Pancreas (tissue), 10 donors: ENCODE measurements around the gene CERS1. TPM values are rescaled to one million over a fixed set of nuclear protein-coding genes. Genes with fewer than 3 reads are reported as not detected.

Source experiments
- ATAC-seq, 4 donors: fragments of 200-7000 bp; cut with Tn5 transposase; one replicate each; pipeline versions ENCODE4 v1.8.0 to v1.9.1; 2020; ENCODE audit warnings: mild to moderate bottlenecking in 4 of 4, moderate library complexity in 4 of 4
- DNase-seq, 6 donors: peaks; one replicate each; pipeline ENCODE4 v3.0.0-alpha.2; 2020
- FAIRE-seq: peaks from 2 replicates; lab custom pipeline; 2012; peaks lifted over from hg19 to GRCh38; lab: Jason Lieb, UNC
- H3K27ac ChIP-seq, 4 donors: fragments of 200-600 bp; sonication (generic); 1 replicate in 3 of 4; 2 replicates in 1 of 4; pipeline versions ENCODE4 v1.5.0 to v1.8.0; 2020
- H3K27me3 ChIP-seq, 4 donors: fragments of 200-600 bp; one replicate each; pipeline ENCODE4 v1.8.0; 2021
- H3K36me3 ChIP-seq, 3 donors: fragments of 200-600 bp; sonication (generic) in 1 of 3; one replicate each; pipeline versions ENCODE4 v1.5.0 to v1.8.0; 2020 to 2021
- H3K4me1 ChIP-seq, 3 donors: fragments of 200-600 bp; one replicate each; pipeline ENCODE4 v1.8.0; 2021
- H3K4me3 ChIP-seq, 4 donors: fragments of 200-600 bp; sonication (generic) in 2 of 4; one replicate each; pipeline versions ENCODE4 v1.5.0 to v1.8.0; 2020 to 2021
- H3K9me3 ChIP-seq, 4 donors: fragments of 200-600 bp; one replicate each; pipeline ENCODE4 v1.8.0; 2021
- WGBS, 2 donors: extraction: QIAGEN DNeasy Blood & Tissue Kit; methylation state at CpG; one replicate each; pipeline ENCODE4 v1.1.7; 2013; 5-methylcytosine and 5-hydroxymethylcytosine counted together
- intact Hi-C, 3 donors: fragments of 100-400 bp; cut with DNase I; formaldehyde crosslinking; loops; one replicate each; pipeline versions ENCODE4 v1.11.1 to v1.14.2; 2022
- polyA plus RNA-seq, 2 donors: library from polyadenylated mRNA; stranded (reverse); fragments of 200-250 nt; gene quantifications; one replicate each; pipeline ENCODE4 v1.2.3, GENCODE V29; 2013
- total RNA-seq, 6 donors: library from RNA; stranded (reverse); fragmentation: NEBNext Ultra II Directional in 4 of 6; extraction: Animal tissue kit (Norgen Biotek cat#: 25700) in 4 of 6; gene quantifications; one replicate each; pipeline versions ENCODE4 v1.2.1 to v1.2.4, GENCODE V29; 2021 to 2023
- TF ChIP-seq, protein P1 (sequence below), 4 donors: fragments of 200-600 bp; sonication (generic) in 3 of 4; IDR thresholded peaks; one replicate each; pipeline versions ENCODE4 v1.5.0 to v1.8.0; 2021; ENCODE audit warnings: antibody characterized with exemption in 4 of 4
- donor health status: healthy with polysubstance abuse.
- donor health status: DM: no; HTN: no; CAD: no; lungs with moderate emphysema.
- donor health status: DM: no; HTN: no; CAD: no.
- donor health status: control.
- donor health status: control.
- donor health status: Bipolar disorder and iron deficiency.
- donor health status: DM: yes; HTN: yes; CAD: no.
- donor health status: DM: no; HTN: no; CAD: no.
- donor health status: DM: no; HTN: no; CAD: no.
- donor health status: DM: yes; HTN: yes; CAD: no.

The CERS1 gene
- total and polyA plus RNA-seq, 8 donors = 0.16 to 8.3 (median 0.44) TPM

DNA sequence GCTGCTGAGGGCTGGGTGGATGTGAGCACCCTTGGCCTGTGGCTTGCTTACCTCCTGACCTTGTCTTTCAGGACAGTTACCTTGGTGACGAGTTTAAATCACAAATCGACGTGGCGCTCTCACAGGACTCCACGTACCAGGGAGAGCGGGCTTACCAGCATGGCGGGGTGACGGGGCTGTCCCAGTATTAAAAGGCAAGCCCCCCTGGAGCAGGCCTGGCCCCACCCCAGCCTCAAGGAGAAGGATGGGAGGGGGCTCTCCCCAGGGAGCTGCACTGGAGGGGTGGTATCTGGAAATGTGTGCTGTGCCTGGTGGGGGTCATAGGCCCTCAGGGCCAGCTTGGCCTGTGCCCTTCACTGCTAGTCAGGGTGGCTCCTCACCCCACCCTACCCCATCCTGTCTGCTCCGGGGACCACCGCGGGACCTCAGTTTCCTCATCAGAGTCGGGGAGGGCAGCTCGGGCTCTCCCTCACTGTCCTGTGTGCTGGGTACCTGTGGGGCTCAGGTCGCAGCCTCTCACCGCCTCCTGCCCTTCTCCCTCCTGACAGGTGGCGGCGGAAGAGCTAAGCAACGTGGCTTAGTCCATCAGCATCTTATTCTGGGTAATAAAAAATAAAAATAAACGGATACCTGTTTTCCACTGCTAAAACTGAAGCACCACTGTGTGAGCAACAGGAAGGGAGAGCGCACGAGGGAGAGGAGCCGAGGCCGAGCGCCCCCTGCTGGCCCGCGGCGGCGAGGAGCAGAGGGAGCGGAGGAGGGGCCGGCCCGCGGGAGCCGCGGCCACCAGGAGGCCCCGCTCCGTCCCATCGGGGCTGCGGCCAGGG lies 29.8 kb downstream of the CERS1 start:
- Histone ChIP-seq H3K27ac (no peak overlapping the region), H3K36me3 (peaks cover 6 to 67% (median 58%) of the 10 kb centered on the region in 3 donors)
- no peak for FAIRE-seq

DNA sequence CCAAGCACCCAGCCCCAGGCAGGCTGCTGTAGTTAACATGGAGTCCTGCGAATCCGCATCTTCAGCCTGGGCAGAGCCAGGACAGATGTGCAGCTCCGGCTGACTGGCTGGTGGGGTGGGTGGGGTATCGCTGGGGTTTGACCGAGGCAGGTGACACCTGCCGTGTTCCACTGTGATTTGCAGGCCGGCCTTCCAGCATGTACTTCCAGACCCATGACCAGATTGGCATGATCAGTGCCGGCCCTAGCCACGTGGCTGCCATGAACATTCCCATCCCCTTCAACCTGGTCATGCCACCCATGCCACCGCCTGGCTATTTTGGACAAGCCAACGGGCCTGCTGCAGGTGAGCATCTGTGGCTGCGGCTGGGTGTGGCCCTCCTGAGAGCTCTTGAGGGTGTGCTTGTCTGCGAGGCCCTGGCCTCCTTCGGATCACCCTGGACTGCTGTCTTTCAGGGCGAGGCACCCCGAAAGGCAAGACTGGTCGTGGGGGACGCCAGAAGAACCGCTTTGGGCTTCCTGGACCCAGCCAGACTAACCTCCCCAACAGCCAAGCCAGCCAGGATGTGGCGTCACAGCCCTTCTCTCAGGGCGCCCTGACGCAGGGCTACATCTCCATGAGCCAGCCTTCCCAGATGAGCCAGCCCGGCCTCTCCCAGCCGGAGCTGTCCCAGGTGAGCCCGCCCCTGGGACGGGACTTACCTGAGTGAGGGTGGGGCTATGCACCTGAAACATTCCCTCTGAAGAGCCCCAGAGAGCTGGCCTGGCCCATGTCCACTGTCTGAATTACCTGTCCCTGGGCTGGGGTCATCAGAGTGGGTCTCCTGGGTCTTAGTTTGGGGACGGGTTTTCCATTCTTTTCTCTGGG lies 30.6 kb downstream of the CERS1 start:
- no peaks in the 10 kb centered on the region for H3K4me1 ChIP-seq
- WGBS, 2 donors = 92 to 93% methylated on average over 25 to 27 of the region's 27 CpGs
- TF ChIP-seq, protein P1, sequence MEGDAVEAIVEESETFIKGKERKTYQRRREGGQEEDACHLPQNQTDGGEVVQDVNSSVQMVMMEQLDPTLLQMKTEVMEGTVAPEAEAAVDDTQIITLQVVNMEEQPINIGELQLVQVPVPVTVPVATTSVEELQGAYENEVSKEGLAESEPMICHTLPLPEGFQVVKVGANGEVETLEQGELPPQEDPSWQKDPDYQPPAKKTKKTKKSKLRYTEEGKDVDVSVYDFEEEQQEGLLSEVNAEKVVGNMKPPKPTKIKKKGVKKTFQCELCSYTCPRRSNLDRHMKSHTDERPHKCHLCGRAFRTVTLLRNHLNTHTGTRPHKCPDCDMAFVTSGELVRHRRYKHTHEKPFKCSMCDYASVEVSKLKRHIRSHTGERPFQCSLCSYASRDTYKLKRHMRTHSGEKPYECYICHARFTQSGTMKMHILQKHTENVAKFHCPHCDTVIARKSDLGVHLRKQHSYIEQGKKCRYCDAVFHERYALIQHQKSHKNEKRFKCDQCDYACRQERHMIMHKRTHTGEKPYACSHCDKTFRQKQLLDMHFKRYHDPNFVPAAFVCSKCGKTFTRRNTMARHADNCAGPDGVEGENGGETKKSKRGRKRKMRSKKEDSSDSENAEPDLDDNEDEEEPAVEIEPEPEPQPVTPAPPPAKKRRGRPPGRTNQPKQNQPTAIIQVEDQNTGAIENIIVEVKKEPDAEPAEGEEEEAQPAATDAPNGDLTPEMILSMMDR (IDR thresholded peaks at IDR 0.05) = no peak
- no peak overlapping the region for H3K27ac ChIP-seq
- FAIRE-seq (no peak), ATAC-seq (no peak), DNase-seq (peak in 1 of 6 donors; percentile 66)
- no peak overlapping the region for H3K4me3 ChIP-seq
- no peaks in the 10 kb centered on the region for H3K9me3 ChIP-seq
- H3K36me3 ChIP-seq = peaks cover 6 to 76% (median 66%) of the 10 kb centered on the region in 3 donors
- intact Hi-C loops = no loop called here
- H3K27me3 ChIP-seq = no peaks in the 10 kb centered on the region

More for the DNA sequence above, 29.8 kb downstream of the CERS1 start:
- 51 to 52% methylated on average over 38 of the region's 38 CpGs for WGBS, 2 donors
- TF ChIP-seq, protein P1 (IDR thresholded peaks at IDR 0.05) = peak; percentile 59 to 87 (median 78)
- Histone ChIP-seq H3K27me3 (no peaks in the 10 kb centered on the region), H3K9me3 (no peaks in the 10 kb centered on the region), H3K4me1 (no peaks in the 10 kb centered on the region), H3K4me3 (no peak overlapping the region)
- intact Hi-C loops = no loop called here
- DNase-seq (peak in 2 of 6 donors; percentile 60 to 82), ATAC-seq (peak; percentile 35 to 86 (median 76))

DNA sequence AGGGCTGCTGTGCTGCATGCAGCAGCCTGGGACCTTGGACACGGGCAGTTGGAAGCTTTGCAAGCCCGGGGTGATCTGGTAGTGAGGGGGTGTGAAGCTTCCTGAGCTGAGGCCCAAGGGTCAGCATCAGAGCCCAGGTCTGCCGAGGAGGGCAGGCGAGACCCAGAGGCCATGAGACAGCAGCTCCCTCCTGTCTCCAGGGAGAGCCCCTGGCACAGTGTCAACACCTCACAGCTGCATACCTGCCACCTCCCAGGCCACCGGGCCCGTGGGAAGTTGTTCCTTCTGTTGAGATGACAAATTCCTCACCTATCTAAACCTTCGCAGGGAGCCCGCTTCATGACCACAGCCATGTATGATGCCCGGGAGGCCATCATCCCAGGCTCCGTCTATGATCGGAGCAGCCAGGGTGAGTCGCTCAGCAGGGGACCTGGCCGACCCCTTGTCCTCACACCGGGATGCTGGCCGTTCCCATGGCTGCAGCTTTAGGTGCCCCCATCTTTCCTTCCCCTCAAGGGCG lies 32.1 kb downstream of the CERS1 start:
- Histone ChIP-seq H3K36me3 (peaks cover 6 to 90% (median 79%) of the 10 kb centered on the region in 3 donors), H3K27ac (no peak overlapping the region), H3K4me3 (no peak overlapping the region), H3K27me3 (no peaks in the 10 kb centered on the region), H3K9me3 (no peaks in the 10 kb centered on the region), H3K4me1 (no peaks in the 10 kb centered on the region)
- intact Hi-C loops = no loop called here
- no peak for FAIRE-seq
- TF ChIP-seq, protein P1 (IDR thresholded peaks at IDR 0.05) = no peak
- DNase-seq = peak in 1 of 6 donors; percentile 78
- WGBS, 2 donors = 61 to 63% methylated on average over 16 of the region's 16 CpGs
- ATAC-seq = peak in 2 of 4 donors; percentile 13 to 28

DNA sequence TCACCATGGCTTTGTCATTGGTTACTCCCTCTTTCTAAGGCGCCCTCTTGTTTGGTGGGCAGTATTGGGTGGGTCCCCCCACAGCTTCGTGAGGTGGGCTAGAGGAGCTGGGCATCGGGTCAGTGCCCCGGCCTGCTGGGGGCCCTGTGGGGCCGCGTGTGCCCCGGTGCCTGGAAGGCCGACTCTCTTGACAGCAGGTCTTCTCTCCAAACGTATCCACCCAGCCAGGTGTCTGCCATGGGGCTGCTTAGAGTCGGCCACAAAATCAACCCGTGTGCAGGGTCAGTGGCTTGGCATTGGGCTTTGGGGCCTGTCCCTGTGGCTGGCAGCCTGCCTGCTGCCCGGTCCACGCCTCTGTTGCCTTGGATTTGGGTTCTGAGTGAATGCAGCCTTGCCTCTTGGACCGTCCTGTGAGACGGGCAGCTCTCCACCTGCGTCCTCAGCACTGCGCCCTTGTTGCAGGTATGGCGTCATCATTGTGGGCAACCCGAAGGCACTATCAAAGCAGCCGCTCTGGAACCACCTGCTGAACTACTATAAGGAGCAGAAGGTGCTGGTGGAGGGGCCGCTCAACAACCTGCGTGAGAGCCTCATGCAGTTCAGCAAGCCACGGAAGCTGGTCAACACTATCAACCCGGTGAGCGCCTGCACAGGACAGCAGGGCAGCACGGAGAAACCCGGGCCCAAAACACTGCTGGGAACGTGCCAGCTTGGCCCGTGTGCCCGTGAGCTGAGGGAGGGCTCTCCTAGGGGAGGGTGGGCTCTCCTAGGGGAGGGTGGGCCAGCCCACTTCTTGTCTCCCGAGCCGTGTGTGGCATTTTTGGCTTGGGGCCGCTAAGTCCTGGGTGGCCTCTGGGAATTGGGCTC lies 32.7 kb downstream of the CERS1 start:
- no peak for FAIRE-seq
- no peak for ATAC-seq
- WGBS, 2 donors = 87 to 88% methylated on average over 33 of the region's 33 CpGs
- TF ChIP-seq, protein P1 (IDR thresholded peaks at IDR 0.05) = no peak
- H3K9me3 ChIP-seq = no peaks in the 10 kb centered on the region
- H3K27ac ChIP-seq = no peak overlapping the region
- no peaks in the 10 kb centered on the region for H3K27me3 ChIP-seq
- H3K4me1 ChIP-seq = no peaks in the 10 kb centered on the region
- intact Hi-C loops = no loop called here
- peaks cover 9 to 97% (median 86%) of the 10 kb centered on the region in 3 donors for H3K36me3 ChIP-seq
- DNase-seq = peak in 1 of 6 donors; percentile 53
- H3K4me3 ChIP-seq = no peak overlapping the region
